Measurements from ENCODE around the gene SINHCAF.
A peak's percentile ranks its signal among the peaks of the same experiment; 100 is the strongest.
"Not testable (repeated sequence)": the region's sequence is repeated elsewhere in the genome, so short reads cannot be mapped to it uniquely, and the experiment has no call there.

Gene SINHCAF, protein sequence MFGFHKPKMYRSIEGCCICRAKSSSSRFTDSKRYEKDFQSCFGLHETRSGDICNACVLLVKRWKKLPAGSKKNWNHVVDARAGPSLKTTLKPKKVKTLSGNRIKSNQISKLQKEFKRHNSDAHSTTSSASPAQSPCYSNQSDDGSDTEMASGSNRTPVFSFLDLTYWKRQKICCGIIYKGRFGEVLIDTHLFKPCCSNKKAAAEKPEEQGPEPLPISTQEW
- long read RNA-seq, transcript SINHCAF-203 (6 exons, 1,555 nt) = minor isoform, 31 of 502 reads
- long read RNA-seq, transcript SINHCAF-201 (6 exons, 3,163 nt) = major isoform, 365 of 502 reads
- long read RNA-seq, partial matches to known transcripts = 9 of 502 reads
- long read RNA-seq, other reads (novel, unspliced or antisense) = 92 of 502 reads

DNA sequence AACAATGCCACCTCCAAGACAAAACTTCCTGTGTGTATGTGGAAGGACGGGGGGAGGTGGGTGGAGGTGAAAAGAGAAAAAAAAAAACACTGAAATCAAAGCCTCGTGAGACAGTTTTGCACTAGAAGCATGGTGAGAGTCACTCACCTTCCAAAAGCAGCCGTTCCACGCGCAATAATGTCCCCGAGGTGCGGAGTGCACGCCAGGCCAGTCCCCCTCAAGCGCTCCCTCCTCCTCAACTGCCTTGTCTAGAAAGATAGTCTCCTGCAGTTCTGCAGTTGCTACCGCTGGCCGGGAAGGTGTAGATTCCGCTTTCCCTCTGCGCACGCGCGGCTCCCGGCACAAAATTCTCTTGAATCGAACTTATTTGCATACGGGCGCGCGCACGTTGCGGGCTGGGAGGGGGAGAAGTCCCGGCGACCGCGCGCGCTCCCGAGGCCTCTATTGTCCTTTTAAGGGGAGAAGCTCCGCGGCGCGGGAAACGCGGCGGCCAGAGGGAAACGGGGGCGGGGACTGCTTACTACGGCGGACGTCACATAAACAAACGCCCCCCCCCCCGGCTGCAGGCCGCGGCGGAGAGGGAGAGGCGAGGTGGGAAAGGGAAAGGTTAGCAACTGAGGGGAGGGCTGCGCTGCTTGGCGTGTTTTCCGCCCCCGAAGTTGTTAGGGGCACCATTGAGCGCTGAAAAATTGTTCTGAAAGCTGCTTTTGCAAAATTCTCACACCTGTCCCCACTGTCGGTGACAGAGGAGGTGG is at the start of gene SINHCAF:
SINHCAF (minus strand) TSS at position 274 of the 755 bp plus-strand sequence. CDS start 27,946 bp downstream, outside the sequence.
- TF ChIP-seq, protein P1, sequence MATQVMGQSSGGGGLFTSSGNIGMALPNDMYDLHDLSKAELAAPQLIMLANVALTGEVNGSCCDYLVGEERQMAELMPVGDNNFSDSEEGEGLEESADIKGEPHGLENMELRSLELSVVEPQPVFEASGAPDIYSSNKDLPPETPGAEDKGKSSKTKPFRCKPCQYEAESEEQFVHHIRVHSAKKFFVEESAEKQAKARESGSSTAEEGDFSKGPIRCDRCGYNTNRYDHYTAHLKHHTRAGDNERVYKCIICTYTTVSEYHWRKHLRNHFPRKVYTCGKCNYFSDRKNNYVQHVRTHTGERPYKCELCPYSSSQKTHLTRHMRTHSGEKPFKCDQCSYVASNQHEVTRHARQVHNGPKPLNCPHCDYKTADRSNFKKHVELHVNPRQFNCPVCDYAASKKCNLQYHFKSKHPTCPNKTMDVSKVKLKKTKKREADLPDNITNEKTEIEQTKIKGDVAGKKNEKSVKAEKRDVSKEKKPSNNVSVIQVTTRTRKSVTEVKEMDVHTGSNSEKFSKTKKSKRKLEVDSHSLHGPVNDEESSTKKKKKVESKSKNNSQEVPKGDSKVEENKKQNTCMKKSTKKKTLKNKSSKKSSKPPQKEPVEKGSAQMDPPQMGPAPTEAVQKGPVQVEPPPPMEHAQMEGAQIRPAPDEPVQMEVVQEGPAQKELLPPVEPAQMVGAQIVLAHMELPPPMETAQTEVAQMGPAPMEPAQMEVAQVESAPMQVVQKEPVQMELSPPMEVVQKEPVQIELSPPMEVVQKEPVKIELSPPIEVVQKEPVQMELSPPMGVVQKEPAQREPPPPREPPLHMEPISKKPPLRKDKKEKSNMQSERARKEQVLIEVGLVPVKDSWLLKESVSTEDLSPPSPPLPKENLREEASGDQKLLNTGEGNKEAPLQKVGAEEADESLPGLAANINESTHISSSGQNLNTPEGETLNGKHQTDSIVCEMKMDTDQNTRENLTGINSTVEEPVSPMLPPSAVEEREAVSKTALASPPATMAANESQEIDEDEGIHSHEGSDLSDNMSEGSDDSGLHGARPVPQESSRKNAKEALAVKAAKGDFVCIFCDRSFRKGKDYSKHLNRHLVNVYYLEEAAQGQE (IDR thresholded peaks at IDR 0.05; ENCODE audit: insufficient replicate concordance, low read depth) = peak; percentile 79
- TF ChIP-seq POLR2AphosphoS5 (IDR thresholded peaks at IDR 0.05; ENCODE audit: low read depth) (peak; percentile 98), GABPA (IDR thresholded peaks at IDR 0.05; ENCODE audit: low read depth) (no peak), SPI1 (IDR thresholded peaks at IDR 0.05; ENCODE audit: borderline replicate concordance, low read depth) (peak; percentile 23; the same call in 1 of the 2 replicates)
- TF ChIP-seq, protein P2, sequence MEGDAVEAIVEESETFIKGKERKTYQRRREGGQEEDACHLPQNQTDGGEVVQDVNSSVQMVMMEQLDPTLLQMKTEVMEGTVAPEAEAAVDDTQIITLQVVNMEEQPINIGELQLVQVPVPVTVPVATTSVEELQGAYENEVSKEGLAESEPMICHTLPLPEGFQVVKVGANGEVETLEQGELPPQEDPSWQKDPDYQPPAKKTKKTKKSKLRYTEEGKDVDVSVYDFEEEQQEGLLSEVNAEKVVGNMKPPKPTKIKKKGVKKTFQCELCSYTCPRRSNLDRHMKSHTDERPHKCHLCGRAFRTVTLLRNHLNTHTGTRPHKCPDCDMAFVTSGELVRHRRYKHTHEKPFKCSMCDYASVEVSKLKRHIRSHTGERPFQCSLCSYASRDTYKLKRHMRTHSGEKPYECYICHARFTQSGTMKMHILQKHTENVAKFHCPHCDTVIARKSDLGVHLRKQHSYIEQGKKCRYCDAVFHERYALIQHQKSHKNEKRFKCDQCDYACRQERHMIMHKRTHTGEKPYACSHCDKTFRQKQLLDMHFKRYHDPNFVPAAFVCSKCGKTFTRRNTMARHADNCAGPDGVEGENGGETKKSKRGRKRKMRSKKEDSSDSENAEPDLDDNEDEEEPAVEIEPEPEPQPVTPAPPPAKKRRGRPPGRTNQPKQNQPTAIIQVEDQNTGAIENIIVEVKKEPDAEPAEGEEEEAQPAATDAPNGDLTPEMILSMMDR (IDR thresholded peaks at IDR 0.05; ENCODE audit: insufficient read depth, low read length) = no peak
- Histone ChIP-seq H3K27ac (replicated peaks) (peak within 1 kb of the TSS; percentile 93), H3K4me3 (replicated peaks; ENCODE audit: insufficient read depth, low read length) (peak within 1 kb of the TSS; percentile 77), H3K27me3 (ENCODE audit: insufficient read depth, poor library complexity, severe bottlenecking) (no peaks in the 10 kb centered on the region)
- DNase-seq (ENCODE audit: low read depth in 1 of 2, low spot score in 1 of 2) = peak; percentile 94 to 100

DNA sequence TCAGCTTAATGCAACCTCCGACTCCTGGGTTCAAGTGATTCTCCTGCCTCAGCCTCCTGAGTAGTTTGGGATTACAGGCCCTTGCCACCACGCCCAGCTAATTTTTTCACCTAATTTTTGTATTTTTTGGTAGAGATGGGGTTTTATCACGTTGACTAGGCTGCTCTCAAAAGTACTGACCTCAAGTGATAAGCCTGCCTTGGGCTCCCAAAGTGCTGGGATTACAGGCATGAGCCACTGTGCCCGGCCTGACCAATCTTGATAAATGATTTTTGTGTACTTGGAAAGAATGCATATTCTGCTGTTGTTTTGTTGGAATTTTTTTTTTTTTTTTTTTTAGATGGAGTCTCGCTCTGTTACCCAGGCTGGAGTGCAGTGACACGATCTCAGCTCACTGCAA is 49.5 kb upstream of the SINHCAF start:
- H3K4me3 ChIP-seq (replicated peaks; ENCODE audit: insufficient read depth, low read length); DNase-seq (ENCODE audit: low read depth in 1 of 2, low spot score in 1 of 2); H3K27me3 ChIP-seq (ENCODE audit: insufficient read depth, poor library complexity, severe bottlenecking): not testable (repeated sequence)

DNA sequence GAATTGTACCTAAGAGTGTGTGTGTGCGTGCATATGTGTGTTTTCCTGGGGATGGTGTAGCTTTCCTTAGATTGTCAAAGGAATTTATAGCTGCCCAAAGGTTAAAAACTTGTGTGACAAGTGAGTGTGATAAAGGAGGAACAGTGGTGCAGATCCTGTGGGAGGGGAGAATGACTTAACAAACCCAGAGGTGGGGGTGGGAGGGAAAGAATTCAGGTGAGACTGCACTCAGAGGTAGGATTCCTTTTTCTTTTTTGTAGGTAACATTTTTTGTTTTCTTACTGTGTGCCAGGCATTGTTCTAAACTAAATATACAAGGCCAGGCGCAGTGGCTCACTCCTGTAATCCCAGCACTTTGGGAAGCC is 45.3 kb upstream of the SINHCAF start:
- Histone ChIP-seq H3K4me3 (replicated peaks; ENCODE audit: insufficient read depth, low read length) (no peak overlapping the region), H3K27me3 (ENCODE audit: insufficient read depth, poor library complexity, severe bottlenecking) (no peaks in the 10 kb centered on the region), H3K27ac (replicated peaks) (no peak overlapping the region)
- DNase-seq (ENCODE audit: low read depth in 1 of 2, low spot score in 1 of 2) = no peak
- TF ChIP-seq, protein P2 (IDR thresholded peaks at IDR 0.05; ENCODE audit: insufficient read depth, low read length) = no peak

More for the DNA sequence above, 49.5 kb upstream of the SINHCAF start:
- not testable (repeated sequence) for H3K27ac ChIP-seq (replicated peaks)

DNA sequence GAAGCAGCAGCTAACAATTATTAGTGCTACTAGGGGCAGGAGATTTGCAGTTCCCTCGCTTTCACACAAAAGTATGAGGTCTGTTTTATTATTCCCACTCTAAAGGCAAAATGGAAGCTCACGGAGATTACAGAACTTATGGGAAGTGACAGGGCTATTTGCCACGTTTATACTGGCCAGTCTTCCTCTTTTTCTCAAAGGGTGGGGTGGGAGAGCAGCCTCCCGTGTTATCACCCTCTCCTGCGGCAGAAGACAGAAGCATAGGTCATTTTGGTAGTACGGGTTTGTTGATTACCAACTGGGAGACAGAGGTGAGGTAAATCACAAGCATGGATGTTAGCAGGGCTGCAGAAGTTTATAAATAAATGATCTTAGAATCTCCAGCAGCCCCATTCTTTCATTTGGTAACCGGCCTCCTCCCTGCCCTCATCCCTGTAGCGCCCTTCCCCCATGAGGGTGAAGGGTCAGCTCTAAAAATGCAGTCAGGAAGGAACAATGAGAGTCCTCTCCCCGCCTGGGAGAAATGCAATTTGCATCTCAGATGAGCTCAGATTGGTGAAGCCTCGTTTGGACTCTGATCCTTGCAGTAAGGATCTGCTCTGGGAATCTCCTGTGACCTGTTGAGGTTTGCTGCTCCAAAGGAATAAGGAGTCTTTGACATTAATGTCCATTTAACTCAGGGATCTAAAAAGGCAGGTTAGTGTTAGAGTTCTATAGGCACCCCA is 44.7 kb upstream of the SINHCAF start:
- Histone ChIP-seq H3K27me3 (ENCODE audit: insufficient read depth, poor library complexity, severe bottlenecking) (no peaks in the 10 kb centered on the region), H3K4me3 (replicated peaks; ENCODE audit: insufficient read depth, low read length) (no peak overlapping the region), H3K27ac (replicated peaks) (no peak overlapping the region)
- DNase-seq (ENCODE audit: low read depth in 1 of 2, low spot score in 1 of 2) = peak in 1 of 2 experiments; percentile 35
- TF ChIP-seq SPI1 (IDR thresholded peaks at IDR 0.05; ENCODE audit: borderline replicate concordance, low read depth) (peak; percentile 87; the same call in 1 of the 2 replicates), POLR2AphosphoS5 (IDR thresholded peaks at IDR 0.05; ENCODE audit: low read depth) (no peak), GABPA (IDR thresholded peaks at IDR 0.05; ENCODE audit: low read depth) (no peak)
- TF ChIP-seq, protein P1 (IDR thresholded peaks at IDR 0.05; ENCODE audit: insufficient replicate concordance, low read depth) = no peak
- TF ChIP-seq, protein P2 (IDR thresholded peaks at IDR 0.05; ENCODE audit: insufficient read depth, low read length) = no peak
